ENCODE data around the gene DACH1.
"Not testable (repeated sequence)": the region's sequence is repeated elsewhere in the genome, so short reads cannot be mapped to it uniquely, and the experiment has no call there.

The DACH1 gene

DNA sequence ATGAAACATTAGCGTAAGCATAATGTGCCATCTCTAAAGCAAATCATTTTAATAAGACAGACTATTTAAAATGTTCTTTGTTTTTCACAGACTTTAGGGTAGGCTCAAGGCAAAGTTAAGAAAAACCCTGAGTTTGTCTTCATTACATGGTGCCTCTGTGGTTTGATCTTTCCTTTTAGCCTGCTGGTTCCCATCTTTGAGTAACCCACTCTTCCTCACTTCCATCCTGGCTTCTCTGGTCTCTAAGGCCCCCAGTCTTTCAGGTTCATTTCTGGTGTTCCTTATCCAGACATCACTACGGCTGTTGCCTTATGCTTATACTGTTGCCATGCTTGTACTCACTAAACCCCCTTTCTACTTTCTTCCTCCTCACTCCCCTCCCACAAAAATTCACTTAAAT lies 38.4 kb downstream of the DACH1 start:
- DNase-seq: no peak

DNA sequence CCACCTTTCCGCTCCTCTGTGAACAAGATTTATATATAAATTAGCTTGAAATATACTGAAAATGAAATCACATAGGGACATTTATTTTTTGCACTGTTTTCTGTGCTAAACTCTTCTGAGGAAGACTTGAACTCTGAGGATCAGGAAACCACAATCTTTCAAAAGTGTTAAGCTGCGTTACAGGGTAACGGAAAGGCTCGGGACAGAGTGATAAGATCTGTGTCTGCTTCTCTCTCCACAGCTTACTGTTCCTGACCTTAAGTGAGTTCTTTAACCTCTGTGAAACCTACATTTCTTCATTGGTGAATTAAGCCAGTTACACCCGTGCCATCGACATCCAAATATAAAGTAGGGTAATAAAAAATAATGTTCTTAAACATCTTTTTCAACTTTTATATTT lies 38.9 kb downstream of the DACH1 start:
- peak in 2 of 4 experiments; percentile 2 to 19 for DNase-seq

DNA sequence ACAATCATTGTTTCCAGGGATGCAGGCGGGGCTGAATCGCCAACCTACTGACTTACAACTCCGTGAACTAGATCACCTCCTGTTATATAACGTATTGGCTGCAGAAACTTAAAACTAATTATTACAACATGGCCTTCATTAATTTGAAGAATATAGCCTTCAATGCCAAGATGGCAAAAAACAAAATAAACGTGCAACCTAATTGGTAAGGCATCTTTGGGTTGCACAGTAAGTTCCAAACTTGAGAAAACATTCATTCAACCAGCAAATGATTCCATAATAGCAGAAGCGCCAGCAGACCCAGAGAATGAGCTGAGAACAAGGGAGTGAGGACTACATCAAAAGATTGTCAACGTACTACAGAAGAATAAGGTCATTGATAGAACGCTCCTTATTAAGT lies 39.8 kb downstream of the DACH1 start:
- no peak for DNase-seq

DNA sequence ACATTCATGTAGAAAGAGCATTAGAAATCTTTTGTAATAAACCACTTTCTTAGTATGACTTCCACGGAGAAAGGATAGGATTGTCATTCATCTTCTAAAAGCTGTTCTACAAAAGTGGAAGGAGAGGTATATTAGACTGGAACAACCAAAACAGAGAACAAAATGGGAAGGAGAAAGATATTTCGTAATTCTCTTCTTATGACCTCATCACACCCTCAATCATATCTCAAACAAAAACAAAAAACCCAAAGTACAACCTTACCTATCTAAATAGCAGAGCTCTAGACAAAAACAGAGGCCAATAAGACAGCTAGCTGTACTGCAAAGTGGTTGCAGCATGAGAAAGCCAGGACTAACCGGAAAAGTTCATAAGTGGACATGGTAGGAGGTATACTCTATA lies 46.3 kb downstream of the DACH1 start:
- DNase-seq: peak in 2 of 4 experiments; percentile 30 to 44

DNA sequence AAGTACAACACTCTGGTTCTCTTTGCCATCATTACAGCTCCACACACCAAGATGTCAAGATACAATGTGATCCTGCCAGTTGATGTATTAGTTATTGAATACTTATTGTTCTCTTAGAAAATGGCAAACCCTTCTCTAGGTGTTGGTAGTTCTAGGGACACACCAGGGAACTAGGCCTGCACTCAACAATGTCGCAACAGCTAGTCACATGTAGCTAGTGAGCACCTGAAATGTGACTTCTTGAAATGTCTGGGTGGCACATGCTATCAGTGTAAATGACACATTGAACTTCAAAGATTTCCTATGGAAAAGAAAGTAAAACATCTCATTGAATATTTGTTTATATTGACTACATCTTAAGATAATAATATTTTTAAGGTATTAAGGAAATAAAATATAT lies 49.7 kb downstream of the DACH1 start:
- DNase-seq: no peak

DNA sequence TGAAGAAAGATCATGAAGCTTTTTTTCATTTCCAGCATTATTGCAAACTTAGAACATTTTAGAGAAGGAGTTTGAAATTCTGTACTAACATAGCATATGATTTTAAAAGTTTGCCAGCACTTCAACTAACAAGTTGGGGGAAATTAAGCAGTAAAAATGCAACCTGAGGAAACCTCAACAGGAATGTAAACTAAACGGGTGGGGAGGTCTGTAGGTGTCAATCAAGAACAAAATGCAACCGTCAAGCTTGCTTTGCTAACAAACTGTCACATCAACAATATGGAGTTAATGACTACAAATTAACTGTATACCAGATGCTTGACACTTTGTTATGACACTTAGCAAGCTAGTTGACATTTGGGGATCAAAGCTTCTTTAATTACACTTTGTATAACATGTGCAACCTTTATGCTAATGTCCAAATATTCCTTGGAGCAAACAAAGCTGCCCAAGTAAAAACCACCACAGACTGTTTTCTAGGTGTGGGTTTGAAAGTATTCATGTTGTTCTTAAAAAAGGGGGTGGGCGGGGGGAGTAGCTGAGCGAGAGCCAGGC lies 52.1 kb downstream of the DACH1 start:
- DNase-seq: no peak

DNA sequence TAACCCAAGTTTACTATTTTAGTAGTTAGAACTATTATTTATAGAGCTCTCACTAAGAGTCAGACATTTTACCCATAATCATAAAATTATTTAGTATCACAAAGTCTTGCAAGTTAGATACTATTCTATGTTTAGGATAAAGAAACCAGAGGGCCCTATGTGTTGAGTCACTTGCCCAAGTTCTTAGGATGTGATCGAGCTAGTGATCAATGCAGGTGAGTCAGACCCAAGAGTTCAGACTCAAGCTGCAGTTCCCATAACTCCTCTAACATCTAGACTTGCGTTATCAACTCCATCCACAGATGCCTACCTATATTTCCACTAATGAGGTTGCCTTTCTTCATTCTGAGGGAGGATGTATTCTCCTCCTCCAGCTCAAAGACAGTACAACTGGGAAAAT lies 53.8 kb downstream of the DACH1 start:
- no peak for DNase-seq

DNA sequence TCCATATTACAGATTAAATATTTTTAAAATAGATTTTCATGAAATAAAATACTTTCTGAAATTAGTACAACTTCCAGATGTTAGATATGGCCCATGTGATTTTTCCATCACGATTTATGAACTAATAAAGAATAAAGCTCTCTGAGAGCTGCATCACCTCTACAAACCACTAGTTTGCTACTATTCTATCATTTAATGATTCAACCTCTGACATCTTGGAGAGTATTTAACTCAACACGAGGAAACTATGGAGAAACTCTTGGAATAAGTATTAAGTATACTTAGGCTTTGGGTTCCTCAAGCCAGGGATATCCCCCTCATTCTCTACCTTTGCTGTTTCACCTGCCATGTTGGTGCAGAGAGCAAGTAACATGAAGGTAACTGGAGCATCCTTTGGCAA lies 55.7 kb downstream of the DACH1 start:
- DNase-seq: no peak

DNA sequence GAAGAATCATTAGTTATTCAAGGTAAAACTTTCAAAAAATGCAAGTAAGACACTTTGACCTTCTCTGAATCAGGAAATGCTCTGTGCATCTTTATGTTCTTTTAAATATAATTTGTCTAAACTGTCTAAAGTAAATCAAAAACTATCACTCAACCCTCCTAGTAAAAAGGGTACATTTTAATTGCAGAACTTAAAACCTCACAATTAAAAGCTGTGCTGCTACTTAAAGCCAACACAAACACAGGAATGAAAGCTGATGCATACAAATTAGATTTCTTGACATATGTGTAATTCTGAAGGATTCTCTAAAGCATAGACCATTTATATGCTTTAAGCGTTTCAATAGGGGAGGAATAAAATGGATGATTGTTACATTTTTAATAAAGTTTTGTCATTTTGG lies 58.3 kb downstream of the DACH1 start:
- DNase-seq: no peak

DNA sequence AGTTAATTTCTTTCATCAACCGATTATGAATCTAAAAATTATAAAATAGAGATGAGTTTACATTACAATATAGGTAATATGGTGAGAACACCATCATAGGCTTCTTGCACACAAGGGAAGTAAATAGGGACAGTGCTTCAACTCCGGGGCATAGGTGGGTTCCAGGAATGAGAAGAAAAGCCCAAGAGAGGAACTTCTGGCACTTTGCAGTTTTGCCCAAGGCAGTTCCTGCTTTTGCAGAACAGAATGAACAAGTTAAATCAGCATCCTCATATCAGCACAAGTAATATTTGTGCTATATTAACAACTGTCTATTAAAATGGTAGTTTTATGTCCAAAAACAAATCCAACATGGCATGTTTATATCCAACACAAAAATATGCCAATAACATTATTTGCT lies 60.1 kb downstream of the DACH1 start:
- DNase-seq: peak; percentile 8 to 32 (median 16)

DNA sequence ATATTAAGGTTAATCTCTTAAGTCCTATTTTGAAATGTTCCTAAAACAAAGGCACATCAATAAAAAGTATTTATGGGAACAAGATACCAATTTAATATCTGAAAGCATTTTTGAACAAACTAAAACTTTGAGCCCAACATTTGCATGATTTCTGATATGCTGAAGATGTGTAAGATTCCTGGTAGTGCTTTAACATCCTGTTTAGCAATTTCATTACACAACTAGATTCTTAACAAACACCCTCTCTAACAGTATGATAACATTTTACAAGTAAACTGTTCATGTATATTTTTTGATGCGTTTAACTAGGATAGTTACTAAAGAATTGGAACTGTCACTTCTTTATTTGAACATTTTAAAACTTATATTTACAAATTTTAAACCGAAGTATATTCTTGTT lies 63.9 kb downstream of the DACH1 start:
- peak in 2 of 4 experiments; percentile 10 to 31 for DNase-seq

DNA sequence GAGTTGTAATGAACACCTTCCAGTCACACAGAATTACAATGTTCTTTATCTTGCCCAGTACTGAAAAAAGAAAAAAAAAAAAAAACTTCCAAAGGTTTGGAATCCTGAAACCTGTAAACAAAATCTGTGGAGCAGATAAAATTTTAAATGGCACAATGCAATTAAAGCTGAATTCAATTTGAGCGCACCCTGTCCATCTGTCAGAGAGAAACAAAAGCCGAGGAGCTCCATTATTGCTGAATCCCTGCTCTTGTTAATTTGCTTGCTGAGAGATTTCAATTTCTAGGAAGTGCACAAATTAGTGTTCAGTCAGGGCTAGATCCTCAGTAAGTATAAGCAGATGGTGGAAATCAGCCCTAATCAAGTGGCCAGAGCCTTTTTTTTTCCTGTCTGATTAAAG lies 65.2 kb downstream of the DACH1 start:
- DNase-seq: no peak

DNA sequence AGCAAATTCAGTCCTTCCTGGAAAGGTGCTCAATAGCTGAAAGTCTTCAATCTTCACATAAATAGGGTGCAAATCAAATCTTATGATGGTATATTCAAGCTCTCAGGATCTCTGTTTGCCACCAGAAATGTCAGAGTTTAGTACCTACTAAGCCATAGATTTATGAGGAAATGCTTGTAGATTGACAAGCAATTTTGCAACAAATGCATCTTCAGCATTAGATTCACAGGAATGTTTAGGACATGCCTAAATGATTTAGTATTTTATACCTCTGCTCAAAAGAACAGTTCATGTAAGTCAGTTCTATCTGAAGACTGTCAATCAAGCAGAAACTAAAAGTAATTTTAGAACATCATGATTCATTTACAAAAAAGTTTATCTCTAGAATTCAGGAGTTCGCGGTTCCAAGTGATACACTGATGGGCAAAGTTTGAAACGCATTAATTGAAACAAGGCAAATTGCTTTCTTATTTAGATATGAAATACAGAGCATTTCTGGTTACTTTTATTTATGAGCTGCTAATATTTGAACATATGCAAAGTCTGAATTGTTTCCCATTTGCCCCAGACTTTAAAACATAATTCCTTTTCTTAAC lies 65.7 kb downstream of the DACH1 start:
- DNase-seq: no peak

DNA sequence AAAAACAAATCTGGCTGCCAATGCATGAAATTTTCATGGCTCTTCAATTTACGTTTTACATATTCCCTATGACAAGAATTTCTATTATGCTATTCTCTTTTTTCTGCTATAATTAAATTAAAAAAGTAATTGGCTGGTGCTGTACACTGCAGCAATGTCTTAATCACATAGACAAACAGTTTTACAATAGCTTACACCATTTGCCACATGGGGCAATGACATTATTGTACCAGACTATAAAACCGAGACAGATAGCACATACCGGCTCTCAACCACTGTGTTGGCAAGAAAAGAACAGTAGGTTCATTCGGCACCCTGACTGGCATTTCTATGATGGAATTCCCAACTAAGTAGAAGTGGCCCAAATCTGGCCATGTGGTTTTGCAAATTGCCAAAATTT lies 67.7 kb downstream of the DACH1 start:
- no peak for DNase-seq

DNA sequence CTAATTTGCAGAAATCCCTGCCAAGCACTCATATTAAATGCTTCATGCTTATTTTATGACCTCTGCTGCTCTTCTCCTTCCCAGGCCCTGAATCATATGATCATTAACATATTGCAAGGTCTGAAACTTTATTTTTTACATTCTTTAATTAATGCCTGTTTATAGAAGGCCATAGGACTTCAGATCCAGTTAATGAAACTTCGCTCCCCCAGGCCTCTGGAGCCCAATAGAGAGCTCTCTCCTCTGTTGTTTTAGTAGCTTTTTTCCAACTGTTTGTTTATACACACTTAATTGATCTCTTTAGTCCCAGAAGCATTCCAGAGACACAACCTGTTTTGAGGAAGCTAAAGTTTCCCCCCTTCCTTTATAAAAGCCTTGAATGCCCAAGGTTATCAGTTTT lies 68.3 kb downstream of the DACH1 start:
- DNase-seq: no peak

DNA sequence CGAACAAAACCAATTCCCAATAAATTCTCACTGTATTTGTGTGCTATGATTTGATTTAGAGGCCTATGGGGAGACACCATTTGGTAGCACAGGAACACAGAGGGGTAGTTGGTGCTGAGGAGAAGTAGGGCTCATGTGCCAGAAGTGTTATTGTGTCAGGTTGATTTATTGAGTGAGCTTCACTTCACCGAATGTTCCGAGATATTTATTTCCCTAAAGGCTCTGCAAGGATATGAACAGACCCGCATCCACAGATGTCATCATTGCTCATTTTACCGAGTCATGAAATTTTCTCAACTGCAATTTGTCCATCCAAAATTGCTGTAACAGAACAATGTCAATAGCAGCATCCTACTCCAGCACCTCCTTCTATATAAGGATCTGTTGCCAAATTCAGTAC lies 69.5 kb downstream of the DACH1 start:
- no peak for DNase-seq

DNA sequence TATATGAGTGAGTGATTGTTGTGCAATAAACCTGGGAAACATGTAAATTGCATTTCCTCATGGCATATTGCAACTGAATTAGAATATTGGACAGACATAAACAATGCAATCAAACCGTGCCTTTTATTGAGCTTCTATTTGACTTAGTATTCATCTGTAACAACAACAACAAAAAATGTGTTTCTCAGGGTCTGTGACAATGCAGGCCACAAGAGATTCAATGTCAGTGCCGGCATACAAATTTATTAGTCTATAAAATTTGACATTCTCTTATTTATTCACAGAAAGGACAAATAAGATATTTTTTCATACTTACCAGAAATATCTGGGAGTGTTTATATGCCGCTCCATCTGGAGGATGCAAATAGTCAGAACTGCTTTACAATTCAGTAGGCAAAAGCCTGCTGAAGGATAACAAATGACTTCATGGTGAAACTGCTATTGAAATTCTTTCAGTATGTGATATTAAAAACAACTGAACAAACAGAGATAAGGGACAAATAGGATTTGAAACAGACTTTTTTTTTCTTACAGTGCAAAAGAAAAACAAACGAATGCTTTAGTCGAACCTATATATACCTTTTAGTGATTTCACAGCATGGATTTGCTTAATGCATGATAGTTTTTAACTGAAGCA lies 77.2 kb downstream of the DACH1 start:
- DNase-seq: no peak

DNA sequence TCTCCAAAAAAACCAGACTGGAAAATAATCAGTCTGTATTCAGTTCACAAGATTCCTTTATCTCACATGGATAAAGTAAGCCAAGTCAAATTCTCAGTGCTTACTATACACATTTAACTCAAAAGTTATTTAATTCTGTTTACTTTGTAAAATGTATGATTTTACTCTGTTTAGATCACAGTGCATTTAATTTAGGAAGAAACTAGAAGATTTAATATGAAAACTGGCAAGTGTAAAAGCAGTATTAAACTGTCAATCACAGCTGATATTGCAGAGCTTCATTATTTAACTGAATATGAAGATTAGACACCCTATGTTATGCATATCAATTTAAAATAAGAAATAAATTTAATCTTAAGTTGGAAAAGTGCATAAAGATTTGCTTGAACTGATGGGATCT lies 78.0 kb downstream of the DACH1 start:
- no peak for DNase-seq

DNA sequence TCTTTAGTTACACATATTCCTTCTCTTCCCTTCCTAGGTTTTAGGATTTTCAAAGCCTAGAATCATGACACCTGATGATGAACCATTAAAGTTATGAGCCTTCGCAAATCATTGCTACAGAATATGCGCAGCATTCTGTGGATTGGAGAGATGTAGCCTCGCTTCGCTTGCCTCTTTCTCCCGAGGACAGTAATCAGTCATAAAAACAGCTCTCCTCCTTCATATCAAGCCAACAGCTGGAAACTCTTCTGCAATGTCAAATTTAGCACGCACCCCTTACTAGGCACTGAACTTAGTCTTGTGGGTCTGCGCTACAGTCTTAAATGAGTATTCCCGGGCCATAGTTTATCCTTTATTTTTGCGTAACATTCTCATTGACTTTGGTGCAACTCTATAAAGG lies 79.6 kb downstream of the DACH1 start:
- no peak for DNase-seq

DNA sequence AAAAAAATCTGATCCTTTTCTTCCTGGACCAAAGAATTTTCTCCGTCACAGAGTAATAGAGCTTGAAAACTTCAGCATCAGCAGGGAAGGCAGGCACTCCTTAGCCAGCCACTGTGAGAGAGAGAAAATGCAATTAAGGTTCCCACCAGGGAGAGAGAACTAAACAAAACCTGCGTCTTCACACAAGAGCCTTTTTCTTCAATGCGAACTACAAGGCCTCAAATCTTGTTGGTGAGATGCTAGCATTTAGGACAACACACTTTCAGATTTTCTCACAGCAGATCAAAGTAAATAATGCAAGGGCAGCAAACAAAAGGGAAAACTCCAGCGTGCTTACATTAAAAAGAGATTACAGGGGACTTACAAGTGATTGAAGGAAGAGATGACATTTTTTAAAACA lies 80.1 kb downstream of the DACH1 start:
- no peak for DNase-seq

DNA sequence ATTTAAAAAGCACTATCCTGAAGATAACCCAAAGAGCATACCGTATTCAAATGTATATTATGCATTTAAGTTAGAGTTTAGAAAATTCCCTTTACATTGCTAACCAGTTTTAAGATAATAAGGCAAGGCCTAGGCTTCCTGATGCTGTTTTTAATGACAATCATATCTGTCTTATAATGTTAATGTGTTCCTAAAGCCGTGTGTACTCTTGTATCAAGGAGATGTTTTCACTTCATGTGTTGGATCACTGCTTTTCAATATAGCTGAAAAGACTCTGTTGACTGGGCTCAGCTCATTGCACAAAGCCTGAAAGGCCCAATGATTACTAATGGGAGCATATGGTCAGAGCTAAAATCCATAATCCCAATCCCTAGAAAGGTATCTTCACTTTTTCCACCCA lies 81.6 kb downstream of the DACH1 start:
- DNase-seq: no peak

DNA sequence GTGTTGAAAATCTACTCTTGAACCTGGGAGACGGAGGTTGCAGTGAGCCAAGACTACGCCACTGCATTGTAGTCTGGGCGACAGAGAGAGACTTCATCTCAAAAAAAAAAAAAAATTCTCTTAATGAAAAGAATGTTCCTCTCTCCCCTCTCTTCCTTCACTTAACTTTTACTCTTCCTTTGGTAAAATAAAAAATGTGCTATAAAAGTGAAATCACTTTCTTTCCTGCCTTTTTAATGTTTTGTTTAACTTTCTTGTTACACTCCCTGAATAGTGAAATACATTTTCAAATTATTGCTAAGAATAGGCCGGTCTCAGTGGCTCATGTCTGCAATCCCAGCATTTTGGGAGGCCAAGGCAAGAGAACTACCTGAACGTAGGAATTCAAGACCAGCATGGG lies 86.5 kb downstream of the DACH1 start:
- no peak for DNase-seq

DNA sequence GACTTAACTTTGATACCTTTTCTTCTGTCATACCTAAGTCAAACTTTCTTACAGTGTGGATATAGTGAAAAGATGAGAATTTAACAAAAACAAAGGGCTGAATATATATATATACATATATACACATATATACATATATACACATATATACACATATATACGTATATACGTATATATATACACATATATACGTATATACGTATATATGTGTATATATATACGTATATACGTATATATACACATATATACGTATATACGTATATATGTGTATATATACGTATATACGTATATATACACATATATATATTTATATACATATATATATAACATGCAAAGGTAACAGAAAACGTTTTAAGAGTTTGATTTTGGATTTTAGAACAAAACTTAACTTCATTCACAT lies 88.0 kb downstream of the DACH1 start:
- not testable (repeated sequence) for DNase-seq

DNA sequence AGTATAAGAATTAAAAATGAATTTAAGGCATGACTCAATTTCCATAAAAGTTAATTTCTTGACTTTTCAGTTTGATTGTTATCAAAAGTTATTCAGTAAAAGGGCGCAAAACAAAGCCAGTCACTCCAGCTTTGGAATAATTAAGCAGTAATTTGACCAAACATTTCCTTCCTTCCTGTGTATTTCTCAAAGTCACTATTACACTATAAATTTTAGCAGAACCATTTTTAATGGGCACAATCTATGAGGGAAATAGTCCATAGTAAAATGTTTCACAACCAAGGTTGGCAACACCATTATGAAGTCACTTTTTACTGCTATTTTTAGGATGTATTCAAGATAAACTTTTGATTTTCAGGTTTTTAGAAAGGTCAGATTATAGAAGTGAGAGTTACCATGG lies 91.0 kb downstream of the DACH1 start:
- DNase-seq: peak in 2 of 4 experiments; percentile 19 to 25

DNA sequence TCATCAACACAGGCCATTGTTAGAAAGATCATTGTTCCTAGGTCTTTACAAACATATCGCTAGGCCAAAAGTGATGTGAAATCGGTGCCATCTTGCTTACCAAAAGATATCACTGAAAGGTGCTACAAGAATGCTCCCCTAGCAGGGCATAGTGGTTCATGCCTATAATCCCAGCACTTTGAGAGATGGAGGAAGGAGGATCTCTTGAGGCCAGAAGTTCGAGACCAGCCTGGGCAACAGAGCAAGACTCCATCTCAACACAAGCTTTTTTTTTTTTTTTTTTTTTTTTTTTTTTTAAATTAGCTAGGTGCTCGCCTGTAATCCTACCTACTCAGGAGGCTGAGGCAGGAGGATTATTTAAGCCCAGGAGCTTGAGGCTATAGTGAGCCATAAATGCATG lies 92.1 kb downstream of the DACH1 start:
- no peak for DNase-seq
